GM19438 (cell line): ENCODE results near the gene RPL18A.

Experiments
- ATAC-seq: cut with Tn5 transposase; IDR thresholded peaks from one replicate; pipeline ENCODE4 v1.9.1; 2021; ENCODE audit warnings: low read depth; ENCODE audit not compliant: unreplicated experiment

RPL18A gene

DNA sequence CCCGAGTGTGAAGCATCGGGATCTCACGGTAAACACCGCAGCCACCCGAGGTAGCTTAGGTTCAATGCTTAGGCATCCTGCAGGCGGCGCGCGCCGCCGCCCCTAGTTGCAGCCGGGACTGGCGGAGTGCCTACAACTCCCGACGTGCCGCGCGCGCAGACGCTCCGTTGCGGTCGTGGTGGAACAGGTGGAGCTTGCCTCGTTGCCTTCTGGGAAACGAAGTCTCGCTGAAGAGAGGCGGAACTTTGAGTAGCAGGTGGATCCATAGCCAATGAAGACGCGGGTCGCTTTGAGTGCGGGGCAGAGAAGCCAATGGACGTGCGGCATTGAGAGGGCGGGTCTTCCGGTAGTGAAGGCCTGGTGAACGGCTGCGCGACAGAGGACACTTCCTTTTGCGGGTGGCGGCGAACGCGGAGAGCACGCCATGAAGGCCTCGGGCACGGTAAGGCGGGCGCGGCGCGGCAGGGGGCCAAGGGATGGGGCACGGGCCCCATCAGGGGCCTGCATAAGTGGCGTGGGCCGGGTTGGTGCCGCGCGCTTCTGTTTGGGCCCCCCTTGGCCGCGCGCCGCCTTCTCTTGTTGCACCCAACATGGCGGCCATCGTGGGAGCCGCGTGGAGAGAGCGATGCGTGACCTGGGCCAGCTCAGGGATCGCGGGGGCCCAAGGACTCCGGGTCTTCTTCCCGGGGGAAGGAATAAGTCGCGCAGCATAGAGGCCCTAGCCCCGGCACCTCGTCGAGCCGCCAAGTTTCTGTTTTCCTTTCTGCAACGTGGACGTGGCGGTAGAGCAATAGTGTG is at the start of gene RPL18A:
Gene RPL18A, plus strand, starts transcription at position 378 of the 798 bp plus-strand sequence. Its CDS starts 47 bp downstream, at position 425.
- ATAC-seq: peak; percentile 90

DNA sequence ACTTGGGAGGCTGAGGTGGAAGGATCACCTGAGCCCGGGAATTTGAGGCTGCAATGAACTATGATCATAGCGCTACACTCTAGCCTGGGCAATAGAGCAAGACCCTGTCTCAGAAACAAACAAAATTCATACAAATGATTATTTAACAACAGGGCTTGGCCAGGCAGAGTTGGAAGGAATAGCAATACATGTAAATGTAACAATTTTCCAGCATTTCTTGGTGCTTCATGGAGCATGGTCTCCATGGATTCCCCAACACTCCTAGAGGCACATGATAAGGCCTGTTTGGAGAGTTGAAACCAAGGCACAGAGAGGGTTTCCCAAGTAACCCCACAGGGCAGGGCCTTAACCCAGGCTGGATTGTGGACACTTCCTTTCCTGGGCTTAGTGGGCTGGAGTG is 48.6 kb upstream of the RPL18A start:
- no peak for ATAC-seq

DNA sequence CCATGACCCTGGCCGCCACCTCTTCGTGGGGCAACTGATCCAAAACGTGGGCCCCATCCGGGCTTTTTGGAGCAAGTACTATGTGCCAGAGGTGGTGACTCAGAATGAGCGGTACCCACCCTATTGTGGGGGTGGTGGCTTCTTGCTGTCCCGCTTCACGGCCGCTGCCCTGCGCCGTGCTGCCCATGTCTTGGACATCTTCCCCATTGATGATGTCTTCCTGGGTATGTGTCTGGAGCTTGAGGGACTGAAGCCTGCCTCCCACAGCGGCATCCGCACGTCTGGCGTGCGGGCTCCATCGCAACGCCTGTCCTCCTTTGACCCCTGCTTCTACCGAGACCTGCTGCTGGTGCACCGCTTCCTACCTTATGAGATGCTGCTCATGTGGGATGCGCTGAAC is 48.0 kb upstream of the RPL18A start:
- no peak for ATAC-seq

DNA sequence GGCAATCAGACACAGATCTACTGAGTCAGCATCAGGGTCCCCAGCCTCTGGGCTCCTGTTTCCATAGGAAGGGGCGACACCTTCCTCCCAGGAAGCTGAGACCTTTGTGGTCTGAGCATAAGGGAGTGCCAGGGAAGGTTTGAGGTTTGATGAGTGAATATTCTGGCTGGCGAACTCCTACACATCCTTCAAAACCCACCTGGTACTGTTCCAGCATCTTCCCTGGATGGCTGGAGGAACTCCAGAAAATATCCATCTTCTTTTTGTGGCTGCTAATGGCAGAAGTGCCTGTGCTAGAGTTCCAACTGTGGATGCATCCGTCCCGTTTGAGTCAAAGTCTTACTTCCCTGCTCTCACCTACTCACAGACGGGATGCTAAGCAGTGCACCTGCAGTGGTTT is 47.6 kb upstream of the RPL18A start:
- no peak for ATAC-seq

DNA sequence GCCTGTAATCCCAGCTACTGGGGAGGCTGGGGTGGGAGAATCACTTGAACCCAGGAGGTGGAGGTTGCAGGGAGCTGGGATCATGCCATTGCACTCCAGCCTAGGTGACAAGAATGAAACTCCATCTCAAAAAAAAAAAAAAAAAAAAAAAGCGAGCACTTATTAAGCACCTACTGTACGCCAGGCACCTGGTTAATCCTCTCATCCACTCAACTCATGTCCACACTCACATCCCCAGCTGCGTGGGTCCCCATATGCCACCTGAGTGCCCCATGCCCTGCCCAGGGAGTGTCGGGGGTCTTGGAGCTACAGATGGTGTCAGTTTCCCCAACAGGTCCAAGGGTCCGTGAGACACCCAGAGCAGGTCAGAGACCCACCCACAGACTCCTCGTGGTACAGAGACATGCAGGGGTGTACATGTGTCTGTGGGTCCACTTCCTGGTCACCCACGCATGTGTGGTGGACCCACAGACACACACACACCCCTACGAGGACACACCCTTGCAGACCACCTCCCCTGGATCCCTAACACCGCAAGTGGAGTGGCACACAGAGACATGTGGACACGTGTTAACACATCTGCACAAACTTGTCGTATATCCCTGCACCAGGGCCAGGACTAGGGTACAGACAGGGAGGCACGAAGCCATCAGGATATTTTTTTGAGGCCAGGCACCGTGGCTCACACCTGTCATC is 41.9 kb upstream of the RPL18A start:
- ATAC-seq: no peak

DNA sequence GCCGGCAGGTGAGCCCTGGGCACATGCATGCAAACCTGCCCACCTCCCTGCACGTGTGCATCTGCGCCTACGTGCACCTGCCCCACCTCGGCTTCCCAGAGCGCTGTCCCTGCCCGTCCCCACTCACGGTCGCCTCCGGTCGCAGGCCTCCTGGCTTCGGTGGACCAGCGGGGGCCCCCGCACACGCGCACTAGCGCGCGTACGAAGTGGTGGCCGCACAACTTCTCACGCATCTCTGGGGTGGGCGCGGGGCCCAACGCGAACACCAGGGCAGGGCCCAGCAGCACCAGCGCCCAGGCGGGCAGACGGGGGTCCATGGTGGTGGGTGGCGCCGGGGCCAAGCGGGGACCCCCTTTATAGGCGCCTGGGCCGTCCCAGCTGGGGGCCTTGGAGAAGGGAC is 38.5 kb upstream of the RPL18A start, which contains the start of gene INSL3:
Gene INSL3, minus strand, starts transcription at position 330 of the 400 bp plus-strand sequence. Its CDS starts 13 bp downstream, at position 317.
- ATAC-seq: no peak

DNA sequence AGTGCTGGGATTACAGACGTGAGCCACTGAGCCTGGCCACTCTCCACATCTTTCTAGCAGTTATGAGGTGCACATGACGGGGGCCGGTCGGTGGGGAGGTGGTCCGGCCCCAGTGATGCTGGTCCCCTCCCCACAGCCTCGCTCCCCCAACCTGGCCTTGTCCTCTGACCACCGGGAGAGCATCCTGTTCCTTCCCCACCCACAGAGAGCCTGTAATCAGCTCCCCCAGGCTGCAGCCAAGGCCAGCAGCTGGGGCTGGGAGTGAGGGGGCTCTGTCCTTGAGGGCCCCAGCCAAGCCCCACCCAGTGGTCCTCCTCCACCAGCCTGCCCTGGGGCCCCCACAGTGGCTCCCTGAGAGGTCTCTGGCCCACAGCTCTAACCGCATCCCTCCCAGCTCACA is 35.4 kb upstream of the RPL18A start:
- ATAC-seq: no peak

DNA sequence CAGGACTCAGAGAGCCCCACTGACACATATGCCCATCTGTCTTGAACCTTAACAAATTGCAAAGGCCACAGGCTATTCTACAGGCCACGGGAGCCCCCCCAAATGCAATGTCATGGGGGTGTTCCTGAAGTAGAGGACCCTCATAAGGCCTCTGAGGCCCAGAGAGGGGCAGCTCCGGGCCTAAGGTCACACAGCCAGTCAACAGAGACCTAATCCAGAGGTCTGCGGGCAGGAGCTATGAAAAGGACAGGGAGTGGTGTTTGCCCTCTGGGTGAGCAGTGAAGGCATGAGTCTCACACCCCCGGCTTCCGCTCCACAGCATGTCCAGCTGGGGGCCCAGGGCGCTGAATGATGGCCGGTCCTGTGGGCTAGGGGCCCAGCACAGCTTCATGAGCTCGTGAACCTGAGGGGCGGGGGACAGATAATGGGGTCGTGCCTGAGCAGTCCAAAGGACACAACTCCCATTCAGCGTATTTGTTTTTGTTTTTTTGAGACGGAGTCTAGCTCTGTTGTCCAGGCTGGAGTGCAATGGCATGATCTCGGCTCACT is 33.1 kb upstream of the RPL18A start:
- ATAC-seq: no peak

DNA sequence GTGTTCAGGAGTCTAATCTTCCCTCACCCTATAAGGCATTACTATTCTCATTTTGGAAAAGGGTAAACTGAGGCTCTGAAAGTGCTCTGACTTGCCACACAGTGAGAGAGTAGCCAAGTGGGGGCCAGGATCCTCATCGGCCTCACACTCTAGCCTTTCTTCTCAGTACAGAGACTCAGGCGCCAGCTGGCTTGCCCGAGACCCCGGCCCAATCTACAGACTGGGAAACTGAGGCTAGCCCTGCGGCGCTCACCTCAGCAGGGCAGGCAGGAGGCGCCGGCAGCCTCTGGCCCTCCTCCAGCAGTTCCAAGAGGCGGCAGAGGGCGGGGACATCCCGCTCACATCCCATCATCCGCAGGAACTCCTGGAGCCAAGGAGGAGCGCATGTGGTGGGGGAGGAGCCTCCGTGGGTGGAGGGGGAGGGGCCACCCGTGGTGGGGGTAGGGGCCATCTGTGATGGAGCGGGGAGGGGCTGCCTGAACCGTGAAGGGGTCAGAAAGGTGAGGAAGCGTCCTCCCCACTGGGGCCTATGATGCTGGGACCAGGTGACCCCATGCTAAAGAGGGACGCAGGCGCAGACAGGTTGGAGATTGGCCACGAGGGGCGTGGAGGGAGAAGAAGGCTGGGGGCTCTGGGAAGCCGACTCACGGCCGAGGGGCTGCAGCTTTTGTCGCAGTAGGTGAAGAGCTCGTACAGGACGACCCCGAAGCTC is 29.7 kb upstream of the RPL18A start:
- no peak for ATAC-seq

DNA sequence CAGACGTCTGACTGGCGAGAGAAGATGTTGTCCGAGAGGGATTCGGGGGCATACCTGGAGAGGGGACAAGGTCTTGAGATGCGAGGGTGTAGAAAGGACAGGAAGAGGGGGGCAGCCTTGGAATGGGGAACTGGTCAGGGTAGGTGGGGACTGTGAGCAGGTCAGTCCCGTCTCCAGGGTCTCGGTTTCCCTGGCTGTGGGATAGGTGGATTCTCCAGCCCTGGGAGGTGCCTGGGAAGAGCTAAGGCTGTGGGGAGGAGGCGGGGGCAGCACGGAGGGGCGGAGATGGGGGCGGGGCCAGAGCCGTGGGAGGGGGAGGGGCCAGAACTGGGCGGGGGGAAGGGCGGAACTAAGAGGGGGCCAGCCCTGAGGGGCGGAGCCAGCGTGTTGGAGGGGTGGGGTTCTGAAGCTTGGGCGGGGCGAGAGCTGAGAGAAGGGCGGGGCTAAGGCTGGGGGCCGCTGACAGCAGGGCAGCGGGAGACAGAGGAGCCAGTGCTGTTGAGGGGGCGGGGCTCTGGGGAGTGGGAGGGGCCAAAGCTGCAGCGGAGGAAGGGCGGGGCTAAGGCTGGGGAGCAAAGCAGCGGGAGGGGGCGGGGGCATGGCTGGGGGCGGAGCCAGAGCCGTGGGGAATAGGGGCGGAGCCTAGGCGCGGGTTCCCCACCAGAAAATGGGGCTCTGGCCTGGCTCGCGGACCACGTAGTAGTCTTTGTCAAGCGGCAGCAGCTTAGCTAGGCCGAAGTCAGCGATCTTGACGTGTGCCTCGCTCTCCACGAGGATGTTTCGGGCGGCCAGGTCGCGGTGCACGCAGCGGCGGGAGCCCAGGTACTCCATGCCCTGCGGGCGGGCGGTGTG is 28.9 kb upstream of the RPL18A start:
- no peak for ATAC-seq

DNA sequence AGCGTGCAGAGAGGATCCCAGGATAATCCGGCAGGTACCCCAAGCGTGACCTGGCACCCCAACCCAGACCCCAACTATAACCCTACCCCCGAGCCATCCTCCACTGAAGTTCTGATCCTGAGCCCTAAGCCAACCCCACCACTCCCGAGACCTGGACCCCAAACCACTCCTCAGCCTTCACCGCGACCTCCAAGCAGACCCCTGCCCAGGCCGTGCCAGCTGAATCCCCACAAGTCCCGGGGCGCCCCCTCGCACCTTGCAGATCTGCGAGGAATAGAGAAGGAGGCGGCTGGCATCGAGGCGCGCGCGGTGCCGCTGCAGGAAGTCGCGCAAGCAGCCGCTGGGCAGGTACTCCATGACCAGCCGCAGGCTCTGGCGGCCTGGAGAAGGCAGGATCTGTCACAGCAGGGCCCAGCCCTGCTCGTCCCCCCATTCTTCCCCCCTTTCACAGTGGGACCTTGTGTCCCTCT is 28.3 kb upstream of the RPL18A start:
- no peak for ATAC-seq

DNA sequence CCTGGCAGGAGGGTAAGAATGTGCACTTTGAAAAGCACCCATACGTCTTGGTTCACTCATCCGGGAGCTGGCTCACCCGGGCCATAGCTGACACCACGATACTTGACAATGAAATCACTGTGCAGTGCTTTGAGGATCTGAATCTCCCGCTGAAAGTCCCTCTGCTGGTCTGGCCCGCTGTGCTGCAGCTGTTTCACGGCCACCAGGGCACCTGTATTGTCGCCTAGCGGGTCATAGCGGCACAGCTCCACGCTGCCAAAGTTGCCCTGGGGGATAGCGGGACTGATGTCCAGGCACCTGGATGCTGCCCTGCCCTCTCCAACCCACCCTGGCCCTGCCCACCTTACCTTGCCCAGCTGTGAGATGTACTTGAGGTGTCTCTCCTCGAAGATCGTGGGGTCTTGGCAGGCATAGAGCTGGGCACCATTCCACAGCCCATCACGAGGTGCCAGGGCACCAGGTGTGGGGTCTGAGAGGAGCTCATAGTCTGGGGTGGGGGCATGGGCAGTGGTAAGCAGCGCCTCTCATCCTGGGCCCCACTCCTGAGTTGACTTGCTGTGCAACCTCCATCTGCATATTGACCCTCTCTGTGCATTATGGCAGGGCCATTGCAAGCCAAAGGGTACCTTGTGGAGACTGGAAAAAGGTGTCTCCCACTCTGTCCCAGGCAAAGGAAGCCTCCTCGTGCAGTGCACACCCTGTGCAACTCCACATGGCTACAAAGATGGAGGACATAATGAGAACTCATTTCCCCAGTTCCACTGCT is 27.1 kb upstream of the RPL18A start:
- ATAC-seq: no peak

DNA sequence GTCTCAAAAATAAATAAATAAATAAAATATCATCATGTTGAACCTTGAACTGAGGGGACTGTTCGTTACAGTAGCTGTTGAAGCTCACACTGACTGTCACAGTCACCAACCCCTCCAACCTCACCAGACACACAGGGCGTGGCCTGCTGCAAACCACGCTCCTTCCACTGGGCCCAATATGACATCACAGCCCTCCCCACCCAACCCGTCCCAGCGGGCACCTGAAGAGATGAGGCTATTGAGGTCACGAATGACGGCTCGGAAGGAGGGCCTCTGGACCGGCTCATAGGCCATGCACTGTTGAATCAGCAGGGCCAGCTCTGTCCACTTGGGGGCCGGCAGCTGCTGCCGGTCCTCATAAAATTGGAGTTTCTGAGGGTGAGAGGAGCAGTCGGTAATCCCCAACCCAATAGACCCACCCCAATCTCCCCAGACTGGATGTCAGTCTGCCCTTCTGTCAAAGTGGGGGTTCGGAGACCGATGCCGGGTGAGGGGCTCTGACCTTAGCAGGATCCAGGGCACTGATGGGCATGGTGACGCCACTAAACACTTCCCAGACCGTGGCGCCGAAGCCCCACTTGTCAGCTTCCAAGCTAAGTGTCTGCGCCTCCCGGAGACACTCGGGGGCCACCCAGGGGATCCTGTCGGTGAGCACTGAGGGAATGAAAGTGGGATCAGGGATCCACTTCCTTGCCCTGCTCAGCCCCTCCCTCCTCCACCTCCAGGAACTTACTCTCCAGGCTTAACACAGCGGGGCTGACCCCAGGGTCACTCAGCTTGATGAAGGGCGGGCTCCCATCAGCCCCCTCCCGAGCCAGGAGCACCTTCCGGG is 25.1 kb upstream of the RPL18A start:
- no peak for ATAC-seq

DNA sequence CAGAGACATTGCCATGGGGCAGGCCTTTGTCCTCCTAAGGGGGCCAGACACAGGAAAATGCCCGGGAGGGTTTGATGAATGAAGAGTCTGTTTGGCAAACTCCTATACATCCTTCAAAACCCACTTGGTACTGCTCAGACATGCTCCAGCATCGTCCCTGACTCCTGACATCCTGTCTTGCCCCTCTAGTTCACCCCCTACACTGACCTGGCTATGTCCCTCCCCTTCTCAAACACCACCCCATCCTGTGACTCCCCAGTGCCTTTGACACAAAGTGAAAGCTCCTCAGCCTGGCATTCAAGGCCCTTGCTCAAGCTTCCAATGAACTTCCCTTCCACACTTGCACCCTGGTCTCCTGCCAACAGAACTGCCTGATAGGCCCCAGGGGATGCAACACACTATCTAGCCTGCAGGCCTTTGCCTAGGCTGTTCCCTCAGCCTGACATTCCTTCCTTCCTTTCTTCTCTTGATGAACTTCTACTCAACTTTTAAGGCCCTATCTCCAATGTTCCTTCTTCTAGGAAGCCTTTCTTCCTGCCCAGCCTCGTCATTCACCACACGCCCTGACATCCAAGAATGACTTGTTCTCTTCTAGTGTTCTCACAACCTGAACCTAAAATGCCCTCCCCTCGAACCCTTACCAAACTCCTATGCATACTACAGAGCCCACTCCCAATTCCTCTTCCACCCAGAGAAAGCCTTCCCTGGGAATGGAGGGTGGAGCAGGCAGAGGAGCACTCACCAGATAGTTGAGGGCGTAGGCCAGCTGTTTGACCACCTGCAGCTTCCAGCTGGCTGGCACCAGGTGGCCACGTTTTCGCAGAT is 24.3 kb upstream of the RPL18A start:
- no peak for ATAC-seq

DNA sequence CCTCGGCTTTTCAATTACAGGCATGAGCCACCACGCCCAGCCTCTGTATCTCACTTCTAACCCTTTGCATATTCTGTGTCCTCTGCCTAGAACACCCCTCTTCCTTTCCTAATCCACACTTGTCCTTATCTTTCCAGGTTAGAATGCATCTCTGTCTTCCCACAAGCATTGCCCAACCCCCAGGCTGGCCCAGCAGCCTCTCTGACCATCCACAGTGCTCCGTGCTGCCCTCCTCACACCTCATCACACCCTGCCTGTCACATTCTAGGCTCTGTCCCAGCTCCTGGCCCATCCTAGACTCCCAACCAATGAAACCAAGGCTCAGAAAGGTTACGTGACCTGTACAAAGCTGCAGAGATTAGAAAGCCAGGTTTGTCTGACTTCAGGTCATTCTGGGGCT is 23.2 kb upstream of the RPL18A start:
- ATAC-seq: no peak

DNA sequence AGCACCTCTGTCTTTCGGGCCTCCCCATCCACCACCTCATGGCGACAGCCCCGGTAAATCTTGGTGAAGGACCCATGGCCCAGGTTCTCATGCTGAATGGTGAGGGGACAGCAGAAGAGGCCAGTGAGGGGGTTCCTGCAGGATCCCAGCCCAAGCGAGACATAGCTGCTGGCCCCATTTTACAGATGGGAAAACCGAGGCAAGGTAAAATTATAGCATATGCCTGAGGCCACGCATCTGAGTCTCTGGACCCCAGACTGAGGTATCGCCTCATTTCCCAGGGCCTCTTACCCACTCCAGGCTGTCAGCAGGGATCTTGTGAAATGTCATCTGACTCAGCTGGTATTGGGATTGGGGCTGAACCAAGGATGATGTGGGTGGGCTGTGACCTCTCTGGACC is 21.7 kb upstream of the RPL18A start:
- ATAC-seq: no peak

DNA sequence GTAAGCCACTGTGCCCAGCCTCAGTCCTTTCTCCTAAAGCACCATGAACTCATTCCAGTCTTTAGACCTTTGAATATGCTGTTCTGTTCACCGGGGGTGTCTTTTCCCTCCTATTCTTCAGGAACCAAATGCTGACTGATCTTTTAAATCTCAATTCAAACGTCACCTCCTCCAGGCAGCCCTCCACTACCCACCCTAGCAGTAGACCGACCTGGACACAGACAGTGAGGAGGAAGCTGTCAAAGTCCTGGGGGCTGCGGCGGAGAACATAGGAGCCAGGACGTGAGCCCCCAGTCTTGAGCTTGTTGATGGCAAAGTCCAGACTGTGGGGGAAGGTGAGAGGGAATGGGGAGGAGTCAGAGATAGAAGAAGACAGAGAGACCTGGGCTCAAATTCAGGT is 19.7 kb upstream of the RPL18A start:
- ATAC-seq: no peak

DNA sequence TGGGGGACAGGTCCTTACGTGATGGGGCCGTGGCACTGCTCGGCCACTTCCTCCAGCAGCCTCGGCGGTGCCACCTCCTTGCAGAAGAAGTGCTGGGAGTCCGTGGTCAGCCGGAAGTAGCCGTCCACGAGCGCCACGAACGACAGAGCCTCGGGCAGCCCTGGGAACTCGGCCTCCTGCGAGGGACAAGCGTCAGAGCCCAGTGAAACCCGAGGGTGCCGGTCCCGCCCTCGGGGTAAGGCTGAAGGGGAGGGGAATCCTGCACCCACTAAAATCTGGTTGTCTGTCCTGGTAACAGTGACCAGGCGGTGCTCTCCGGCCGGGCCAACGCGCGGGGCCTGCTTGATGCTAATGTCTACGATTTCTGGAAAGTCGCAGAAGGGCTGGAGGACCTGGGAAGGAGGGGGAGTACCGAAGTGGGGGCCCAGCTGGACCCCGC is 18.3 kb upstream of the RPL18A start:
- no peak for ATAC-seq
